ENCODE data around the gene FOLR1.

Gene FOLR1

DNA sequence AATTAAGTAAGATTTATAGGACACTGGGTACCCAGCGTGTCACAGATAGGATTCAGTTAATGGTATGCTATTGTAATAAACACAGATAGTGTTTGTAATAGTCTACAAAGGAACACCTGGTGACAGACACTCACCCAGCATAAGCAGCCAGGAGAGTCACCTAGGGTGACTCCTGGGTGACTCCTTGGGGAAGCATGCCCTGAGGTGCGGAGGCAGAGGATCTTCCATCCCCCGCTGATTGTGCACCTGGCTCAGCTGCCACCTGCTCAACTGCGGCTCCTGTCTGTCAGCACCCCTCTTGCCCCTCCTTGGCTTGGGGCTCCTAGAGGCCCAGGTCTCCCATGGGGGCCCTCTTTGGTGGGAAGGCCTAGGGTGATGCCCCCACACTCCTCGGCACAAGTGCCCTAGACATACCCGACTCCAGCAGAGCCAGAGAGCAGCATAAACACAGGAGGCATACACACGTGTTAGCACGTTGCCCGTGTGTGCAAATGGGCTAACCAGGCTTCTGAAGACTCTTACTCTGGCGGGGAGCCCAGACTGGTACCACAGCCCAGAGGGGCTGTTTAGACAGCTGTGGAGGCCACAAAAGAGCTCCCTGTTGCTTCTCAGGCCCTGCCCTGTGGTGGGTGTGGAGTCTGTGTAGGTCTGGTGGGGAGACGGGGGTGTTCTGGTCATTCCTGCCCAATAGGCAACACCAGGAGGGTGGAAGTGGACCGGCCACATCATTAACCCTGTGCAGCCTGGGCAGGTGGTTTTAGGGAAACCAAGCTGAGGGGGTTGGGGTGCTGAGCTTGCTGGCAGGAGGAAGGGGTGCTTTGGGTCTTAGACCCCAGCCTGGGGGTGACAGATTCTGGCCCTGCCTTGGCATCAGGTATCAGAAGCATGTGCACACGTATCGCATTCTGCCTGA, 35.6 kb downstream of the FOLR1 start:
- peak overlapping the region; percentile 88 for H3K27ac ChIP-seq (ENCODE audit: low read depth, low read length, poor library complexity, severe bottlenecking)
- no peaks in the 10 kb centered on the region for H3K79me2 ChIP-seq (ENCODE audit: insufficient read depth, low read length)
- TF ChIP-seq EZH2 (IDR thresholded peaks at IDR 0.05; ENCODE audit: borderline replicate concordance, low read length) (no peak), CTCF (IDR thresholded peaks at IDR 0.05; ENCODE audit: low read length) (no peak)
- peak overlapping the region; percentile 4 for H3K4me3 ChIP-seq (ENCODE audit: low read depth, low read length, poor library complexity, severe bottlenecking)
- H3K27me3 ChIP-seq (ENCODE audit: insufficient read depth, low read length): no peaks in the 10 kb centered on the region
- no peak overlapping the region; the same call in 1 of the 2 replicates for H3K9ac ChIP-seq (ENCODE audit: low read length)
- H3K4me1 ChIP-seq (ENCODE audit: insufficient read depth, low read length, severe bottlenecking): peaks cover 36% of the 10 kb centered on the region
- no peak overlapping the region for H2AFZ ChIP-seq (ENCODE audit: low read length)
- H3F3A ChIP-seq (ENCODE audit: insufficient read depth, low read length): no peaks in the 10 kb centered on the region
- peaks cover 43% of the 10 kb centered on the region for H3K36me3 ChIP-seq (ENCODE audit: insufficient read depth, low read length)
- no peaks in the 10 kb centered on the region for H3K9me2 ChIP-seq (ENCODE audit: low read depth, low read length)
- no peaks in the 10 kb centered on the region for H3K9me3 ChIP-seq (ENCODE audit: low read length)
- no peaks in the 10 kb centered on the region for H4K20me1 ChIP-seq (ENCODE audit: insufficient read depth, low read length)
- H3K4me2 ChIP-seq (ENCODE audit: low read length): peak overlapping the region; percentile 92; the same call in 1 of the 2 replicates

DNA sequence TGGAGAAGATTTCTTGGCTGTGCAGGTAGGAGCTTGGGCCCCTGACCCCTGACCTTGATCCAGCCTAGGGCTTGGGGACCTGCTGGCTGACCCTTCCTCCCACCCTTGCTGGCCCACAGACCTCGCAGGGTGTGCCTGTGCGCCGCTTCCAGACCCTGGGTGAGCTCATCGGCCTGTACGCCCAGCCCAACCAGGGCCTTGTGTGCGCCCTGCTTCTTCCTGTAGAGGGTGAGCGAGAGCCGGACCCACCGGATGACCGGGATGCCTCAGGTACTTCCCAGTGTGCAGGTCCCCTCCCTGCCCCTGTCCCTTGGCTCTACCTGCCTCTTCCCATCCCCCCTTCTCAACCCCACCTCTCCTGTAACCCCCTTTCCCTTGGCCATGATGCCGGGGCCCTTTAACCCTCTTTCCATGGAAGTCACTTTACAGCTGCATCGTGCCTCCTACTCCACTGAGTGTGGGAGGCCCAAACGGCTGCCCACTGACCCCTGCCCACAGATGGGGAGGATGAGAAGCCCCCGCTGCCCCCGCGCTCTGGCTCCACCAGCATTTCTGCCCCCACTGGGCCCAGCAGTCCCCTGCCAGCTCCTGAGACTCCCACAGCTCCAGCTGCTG, 36.4 kb downstream of the FOLR1 start:
- H3F3A ChIP-seq (ENCODE audit: insufficient read depth, low read length): no peaks in the 10 kb centered on the region
- no peaks in the 10 kb centered on the region for H3K27me3 ChIP-seq (ENCODE audit: insufficient read depth, low read length)
- H3K27ac ChIP-seq (ENCODE audit: low read depth, low read length, poor library complexity, severe bottlenecking): peak overlapping the region; percentile 88
- no peaks in the 10 kb centered on the region for H3K79me2 ChIP-seq (ENCODE audit: insufficient read depth, low read length)
- H3K4me1 ChIP-seq (ENCODE audit: insufficient read depth, low read length, severe bottlenecking): peaks cover 32% of the 10 kb centered on the region
- H3K9ac ChIP-seq (ENCODE audit: low read length): no peak overlapping the region
- H3K36me3 ChIP-seq (ENCODE audit: insufficient read depth, low read length): peaks cover 51% of the 10 kb centered on the region
- no peak overlapping the region for H3K4me3 ChIP-seq (ENCODE audit: low read depth, low read length, poor library complexity, severe bottlenecking)
- no peak overlapping the region for H2AFZ ChIP-seq (ENCODE audit: low read length)
- TF ChIP-seq CTCF (IDR thresholded peaks at IDR 0.05; ENCODE audit: low read length) (peak; percentile 34; the same call in 1 of the 2 replicates), EZH2 (IDR thresholded peaks at IDR 0.05; ENCODE audit: borderline replicate concordance, low read length) (no peak)
- H3K9me2 ChIP-seq (ENCODE audit: low read depth, low read length): no peaks in the 10 kb centered on the region
- peak overlapping the region; percentile 92; the same call in 1 of the 2 replicates for H3K4me2 ChIP-seq (ENCODE audit: low read length)
- H3K9me3 ChIP-seq (ENCODE audit: low read length): no peaks in the 10 kb centered on the region
- no peaks in the 10 kb centered on the region for H4K20me1 ChIP-seq (ENCODE audit: insufficient read depth, low read length)

DNA sequence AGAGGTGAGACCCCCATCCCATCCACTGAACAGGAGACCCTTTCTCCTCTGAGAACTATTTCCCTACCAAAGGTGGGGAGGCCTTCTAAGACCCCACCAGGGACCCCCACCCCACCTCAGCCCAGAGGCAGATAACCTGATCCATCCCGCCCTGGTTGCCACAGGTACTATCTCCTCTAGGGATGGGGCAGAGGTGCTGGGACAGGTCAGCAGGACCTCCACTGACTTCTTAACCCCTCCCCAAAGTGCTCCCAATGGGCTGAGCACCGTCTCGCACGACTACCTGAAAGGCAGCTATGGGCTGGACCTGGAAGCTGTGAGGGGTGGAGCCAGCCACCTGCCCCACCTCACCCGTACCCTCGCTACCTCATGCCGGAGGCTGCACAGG, 36.9 kb downstream of the FOLR1 start:
- no peak overlapping the region for H3K9ac ChIP-seq (ENCODE audit: low read length)
- TF ChIP-seq EZH2 (IDR thresholded peaks at IDR 0.05; ENCODE audit: borderline replicate concordance, low read length) (no peak), CTCF (IDR thresholded peaks at IDR 0.05; ENCODE audit: low read length) (no peak)
- no peaks in the 10 kb centered on the region for H4K20me1 ChIP-seq (ENCODE audit: insufficient read depth, low read length)
- H3K79me2 ChIP-seq (ENCODE audit: insufficient read depth, low read length): no peaks in the 10 kb centered on the region
- H2AFZ ChIP-seq (ENCODE audit: low read length): no peak overlapping the region
- no peak overlapping the region for H3K27ac ChIP-seq (ENCODE audit: low read depth, low read length, poor library complexity, severe bottlenecking)
- no peak overlapping the region for H3K4me2 ChIP-seq (ENCODE audit: low read length)
- peaks cover 56% of the 10 kb centered on the region for H3K36me3 ChIP-seq (ENCODE audit: insufficient read depth, low read length)
- no peaks in the 10 kb centered on the region for H3K9me3 ChIP-seq (ENCODE audit: low read length)
- no peak overlapping the region for H3K4me3 ChIP-seq (ENCODE audit: low read depth, low read length, poor library complexity, severe bottlenecking)
- peaks cover 32% of the 10 kb centered on the region for H3K4me1 ChIP-seq (ENCODE audit: insufficient read depth, low read length, severe bottlenecking)
- H3K9me2 ChIP-seq (ENCODE audit: low read depth, low read length): no peaks in the 10 kb centered on the region
- H3F3A ChIP-seq (ENCODE audit: insufficient read depth, low read length): no peaks in the 10 kb centered on the region
- H3K27me3 ChIP-seq (ENCODE audit: insufficient read depth, low read length): no peaks in the 10 kb centered on the region
